Subcutaneous abdominal adipose tissue (tissue), 5 donors: ENCODE results near the gene RNF130.

ENCODE experiments used
- H3K27ac ChIP-seq: one replicate; pipeline ENCODE4 v1.7.0; 2013; ENCODE audit warnings: low read depth, mild to moderate bottlenecking, inconsistent platforms, low read length, moderate library complexity
- H3K27me3 ChIP-seq, 5 donors: one replicate each; pipeline ENCODE4 v1.7.0; 2013; ENCODE audit warnings: low read length in 5 of 5, inconsistent platforms in 1 of 5; ENCODE audit not compliant: control insufficient read depth in 5 of 5, insufficient read depth in 4 of 5
- H3K36me3 ChIP-seq, 5 donors: one replicate each; pipeline ENCODE4 v1.7.0; 2013; ENCODE audit warnings: low read length in 5 of 5; ENCODE audit not compliant: control insufficient read depth in 5 of 5, insufficient read depth in 5 of 5
- H3K4me1 ChIP-seq, 5 donors: one replicate each; pipeline ENCODE4 v1.7.0; 2013; ENCODE audit warnings: low read length in 5 of 5, mild to moderate bottlenecking in 3 of 5, moderate library complexity in 1 of 5; ENCODE audit not compliant: control insufficient read depth in 5 of 5, insufficient read depth in 5 of 5
- H3K4me3 ChIP-seq, 5 donors: one replicate each; pipeline ENCODE4 v1.7.0; 2013; ENCODE audit warnings: low read length in 5 of 5, low read depth in 1 of 5
- H3K9ac ChIP-seq, 5 donors: one replicate each; pipeline ENCODE4 v1.7.0; 2013; ENCODE audit warnings: low read length in 5 of 5, mild to moderate bottlenecking in 4 of 5, moderate library complexity in 3 of 5
- H3K9me3 ChIP-seq, 5 donors: one replicate each; pipeline ENCODE4 v1.7.0; 2013; ENCODE audit warnings: low read length in 5 of 5; ENCODE audit not compliant: control insufficient read depth in 5 of 5
- donor health status: healthy.
- donor health status: healthy.
- donor health status: healthy.
- donor health status: healthy.
- donor health status: healthy.

The RNF130 gene

GRCh38 chr5:179930788-179931473, 140.6 kb downstream of the RNF130 start:
- Histone ChIP-seq H3K4me3 (no peak overlapping the region), H3K9me3 (no peaks in the 10 kb centered on the region), H3K36me3 (no peaks in the 10 kb centered on the region), H3K9ac (no peak overlapping the region), H3K27me3 (no peaks in the 10 kb centered on the region), H3K4me1 (no peaks in the 10 kb centered on the region), H3K27ac (no peak overlapping the region)

GRCh38 chr5:179927824-179928223, 143.7 kb downstream of the RNF130 start:
- no peaks in the 10 kb centered on the region for H3K36me3 ChIP-seq
- no peak overlapping the region for H3K4me3 ChIP-seq
- no peaks in the 10 kb centered on the region for H3K4me1 ChIP-seq
- no peaks in the 10 kb centered on the region for H3K27me3 ChIP-seq
- H3K27ac ChIP-seq, result no peak overlapping the region
- no peak overlapping the region for H3K9ac ChIP-seq
- no peaks in the 10 kb centered on the region for H3K9me3 ChIP-seq

DNA sequence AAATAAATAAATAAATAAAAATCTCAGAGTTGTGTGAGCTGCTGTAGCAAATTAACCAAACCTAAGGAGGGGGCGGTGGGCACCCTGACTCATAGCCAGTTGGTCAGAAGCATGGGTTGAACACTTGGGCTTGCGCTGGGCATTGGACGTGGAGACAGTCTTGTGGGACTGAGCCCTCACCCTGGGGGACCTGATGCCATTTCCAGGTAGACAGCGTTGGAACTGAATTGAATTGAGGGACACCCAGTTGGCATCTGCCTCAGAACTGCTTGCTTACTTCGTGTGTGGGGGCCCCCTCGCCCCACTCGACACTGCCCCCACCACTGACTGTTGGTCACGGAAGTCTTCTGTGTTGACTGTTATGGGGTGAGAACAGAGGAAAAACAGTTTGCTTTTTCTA, 144.9 kb downstream of the RNF130 start:
- no peaks in the 10 kb centered on the region for H3K9me3 ChIP-seq
- H3K27ac ChIP-seq, result no peak overlapping the region

DNA sequence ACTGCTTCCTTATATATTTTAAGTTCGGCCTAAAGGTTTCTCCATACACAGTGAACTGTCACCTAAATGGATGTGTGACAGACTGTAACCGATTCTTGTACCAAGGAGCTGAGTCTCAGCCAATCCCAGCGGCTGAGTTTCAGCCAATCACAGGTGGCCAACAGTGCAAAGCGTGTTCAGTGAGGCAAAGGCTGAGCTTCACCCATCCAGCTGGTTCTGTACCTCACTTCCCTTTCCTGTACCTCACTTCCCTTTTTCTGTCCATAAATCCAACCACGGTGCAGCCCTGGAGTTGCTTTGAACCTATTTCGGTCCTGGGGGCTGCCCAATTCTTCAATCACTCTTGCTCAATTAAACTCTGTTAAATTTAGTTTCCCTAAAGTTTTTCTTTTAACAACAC, 148.1 kb downstream of the RNF130 start:
- Histone ChIP-seq H3K9me3 (no peaks in the 10 kb centered on the region), H3K4me1 (no peaks in the 10 kb centered on the region), H3K4me3 (no peak overlapping the region), H3K36me3 (no peaks in the 10 kb centered on the region), H3K27me3 (no peaks in the 10 kb centered on the region), H3K9ac (no peak overlapping the region), H3K27ac (no peak overlapping the region)

More for the DNA sequence above, 144.9 kb downstream of the RNF130 start:
- Histone ChIP-seq H3K9ac (no peak overlapping the region), H3K4me1 (no peaks in the 10 kb centered on the region), H3K36me3 (no peaks in the 10 kb centered on the region), H3K27me3 (no peaks in the 10 kb centered on the region), H3K4me3 (no peak overlapping the region)

- no peaks in the 10 kb centered on the region for H3K9me3 ChIP-seq
- H3K9ac ChIP-seq, result no peak overlapping the region
- no peaks in the 10 kb centered on the region for H3K36me3 ChIP-seq
- no peak overlapping the region for H3K27ac ChIP-seq
- H3K4me3 ChIP-seq, result no peak overlapping the region
- H3K27me3 ChIP-seq, result peaks cover 0 to 3% (median 0%) of the 10 kb centered on the region in 5 donors
- no peaks in the 10 kb centered on the region for H3K4me1 ChIP-seq
Observed at GRCh38 chr5:179920175-179920574, 151.4 kb downstream of the RNF130 start.

DNA sequence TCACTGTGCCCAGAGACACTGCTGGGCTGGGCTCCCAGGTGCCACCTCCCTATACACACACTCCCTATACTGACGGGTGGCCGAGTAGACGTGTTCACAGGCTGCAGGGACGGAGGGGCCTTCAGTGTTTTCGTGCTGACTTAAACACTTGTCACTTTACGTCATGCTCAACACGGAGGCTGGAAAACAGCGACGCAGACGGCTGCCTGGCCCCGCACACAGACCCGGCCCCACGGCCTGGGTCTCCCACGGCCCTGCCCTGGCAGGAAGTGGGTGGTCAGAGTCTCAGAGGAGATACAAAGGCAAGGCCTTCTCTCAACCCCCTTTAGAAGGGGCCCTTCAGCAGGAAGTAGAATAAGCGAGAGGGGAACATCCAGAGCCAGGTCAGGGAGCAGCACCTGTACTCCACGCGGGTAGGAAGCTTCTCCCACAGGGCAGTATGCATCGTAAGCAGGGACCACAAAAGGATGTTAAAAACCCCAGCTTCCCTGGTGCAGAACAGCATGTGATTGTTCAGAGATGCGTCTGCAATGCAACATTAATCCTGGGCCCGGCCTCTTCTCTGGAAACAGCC, 152.0 kb downstream of the RNF130 start:
- Histone ChIP-seq H3K4me3 (no peak overlapping the region), H3K4me1 (no peaks in the 10 kb centered on the region), H3K36me3 (no peaks in the 10 kb centered on the region), H3K9me3 (no peaks in the 10 kb centered on the region), H3K27me3 (peaks cover 0 to 3% (median 0%) of the 10 kb centered on the region in 5 donors), H3K27ac (no peak overlapping the region), H3K9ac (no peak overlapping the region)

- peaks cover 0 to 5% (median 0%) of the 10 kb centered on the region in 5 donors for H3K4me1 ChIP-seq
- H3K36me3 ChIP-seq, result no peaks in the 10 kb centered on the region
- no peaks in the 10 kb centered on the region for H3K9me3 ChIP-seq
- H3K9ac ChIP-seq, result no peak overlapping the region
- no peak overlapping the region for H3K4me3 ChIP-seq
- H3K27me3 ChIP-seq, result peaks cover 0 to 3% (median 0%) of the 10 kb centered on the region in 5 donors
- no peak overlapping the region for H3K27ac ChIP-seq
Observed at GRCh38 chr5:179918742-179919486, 152.6 kb downstream of the RNF130 start.

DNA sequence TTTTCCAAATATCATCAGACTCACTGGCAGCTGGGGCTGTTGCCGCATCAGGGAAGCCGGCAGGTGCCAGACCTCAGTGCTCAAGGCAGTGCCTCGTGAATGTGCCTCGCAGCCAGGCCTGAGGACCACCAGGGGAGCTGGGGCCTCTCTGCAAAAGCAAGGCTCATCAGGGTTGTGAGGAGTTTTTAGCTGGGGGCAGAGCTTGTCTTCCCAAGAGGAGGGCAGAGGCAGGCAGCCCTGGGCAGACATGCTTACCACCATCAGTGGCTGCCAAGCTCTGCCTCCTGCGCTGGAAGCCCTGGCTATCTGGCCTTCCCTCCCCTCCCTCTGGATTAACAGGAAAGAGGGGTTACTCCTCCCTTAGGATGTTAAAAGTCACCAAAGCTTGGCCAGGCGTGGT, 155.0 kb downstream of the RNF130 start:
- no peak overlapping the region for H3K4me3 ChIP-seq
- H3K36me3 ChIP-seq, result no peaks in the 10 kb centered on the region
- no peaks in the 10 kb centered on the region for H3K9me3 ChIP-seq
- H3K27me3 ChIP-seq, result peaks cover 0 to 3% (median 0%) of the 10 kb centered on the region in 5 donors
- H3K27ac ChIP-seq, result no peak overlapping the region
- H3K9ac ChIP-seq, result no peak overlapping the region
- peaks cover 0 to 5% (median 0%) of the 10 kb centered on the region in 5 donors for H3K4me1 ChIP-seq

- no peak overlapping the region for H3K9ac ChIP-seq
- no peaks in the 10 kb centered on the region for H3K36me3 ChIP-seq
- peaks cover 0 to 3% (median 0%) of the 10 kb centered on the region in 5 donors for H3K27me3 ChIP-seq
- H3K4me3 ChIP-seq, result no peak overlapping the region
- H3K4me1 ChIP-seq, result peaks cover 0 to 5% (median 0%) of the 10 kb centered on the region in 5 donors
- no peaks in the 10 kb centered on the region for H3K9me3 ChIP-seq
- H3K27ac ChIP-seq, result no peak overlapping the region
Observed at GRCh38 chr5:179915406-179915935, 156.1 kb downstream of the RNF130 start.
